GM12864 (cell line): ENCODE measurements around the gene MYO7A.

Source experiments
- DNase-seq: peaks from one replicate; pipeline ENCODE4 v3.0.0-alpha.2; 2011; ENCODE audit warnings: low read depth
- H3K4me3 ChIP-seq: 2 replicates; pipeline ENCODE4 v1.5.1; 2011; ENCODE audit warnings: mild to moderate bottlenecking, low read depth, low read length, control low read depth
- TF ChIP-seq, protein P1 (sequence below): IDR thresholded peaks from 2 replicates; pipeline ENCODE4 v1.5.1; 2011; ENCODE audit warnings: low read depth, mild to moderate bottlenecking, moderate library complexity, low read length, control low read depth, inconsistent platforms; ENCODE audit errors: missing control alignments

MYO7A gene

DNA sequence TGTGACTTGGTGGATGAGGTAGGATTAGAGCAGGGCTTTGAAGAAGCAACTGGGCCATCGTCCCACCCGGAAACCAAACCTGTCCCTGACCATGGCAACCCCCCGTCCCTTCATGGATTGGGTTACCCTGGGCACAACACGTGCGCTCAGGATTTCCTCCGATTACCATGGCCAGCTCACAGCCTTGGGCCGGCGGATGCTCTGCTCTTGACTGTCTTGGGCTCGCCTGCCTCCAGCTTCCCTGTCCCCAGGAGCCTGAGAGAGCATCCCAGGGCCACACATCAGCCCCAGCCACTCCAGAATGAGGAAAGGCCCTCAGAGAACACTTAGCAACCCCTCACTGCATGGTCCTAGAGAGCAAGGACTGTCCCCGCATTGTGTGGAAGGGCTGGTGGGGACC lies 22.8 kb downstream of the MYO7A start:
- DNase-seq: no peak
- no peak overlapping the region for H3K4me3 ChIP-seq
- TF ChIP-seq, protein P1, sequence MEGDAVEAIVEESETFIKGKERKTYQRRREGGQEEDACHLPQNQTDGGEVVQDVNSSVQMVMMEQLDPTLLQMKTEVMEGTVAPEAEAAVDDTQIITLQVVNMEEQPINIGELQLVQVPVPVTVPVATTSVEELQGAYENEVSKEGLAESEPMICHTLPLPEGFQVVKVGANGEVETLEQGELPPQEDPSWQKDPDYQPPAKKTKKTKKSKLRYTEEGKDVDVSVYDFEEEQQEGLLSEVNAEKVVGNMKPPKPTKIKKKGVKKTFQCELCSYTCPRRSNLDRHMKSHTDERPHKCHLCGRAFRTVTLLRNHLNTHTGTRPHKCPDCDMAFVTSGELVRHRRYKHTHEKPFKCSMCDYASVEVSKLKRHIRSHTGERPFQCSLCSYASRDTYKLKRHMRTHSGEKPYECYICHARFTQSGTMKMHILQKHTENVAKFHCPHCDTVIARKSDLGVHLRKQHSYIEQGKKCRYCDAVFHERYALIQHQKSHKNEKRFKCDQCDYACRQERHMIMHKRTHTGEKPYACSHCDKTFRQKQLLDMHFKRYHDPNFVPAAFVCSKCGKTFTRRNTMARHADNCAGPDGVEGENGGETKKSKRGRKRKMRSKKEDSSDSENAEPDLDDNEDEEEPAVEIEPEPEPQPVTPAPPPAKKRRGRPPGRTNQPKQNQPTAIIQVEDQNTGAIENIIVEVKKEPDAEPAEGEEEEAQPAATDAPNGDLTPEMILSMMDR: no peak

DNA sequence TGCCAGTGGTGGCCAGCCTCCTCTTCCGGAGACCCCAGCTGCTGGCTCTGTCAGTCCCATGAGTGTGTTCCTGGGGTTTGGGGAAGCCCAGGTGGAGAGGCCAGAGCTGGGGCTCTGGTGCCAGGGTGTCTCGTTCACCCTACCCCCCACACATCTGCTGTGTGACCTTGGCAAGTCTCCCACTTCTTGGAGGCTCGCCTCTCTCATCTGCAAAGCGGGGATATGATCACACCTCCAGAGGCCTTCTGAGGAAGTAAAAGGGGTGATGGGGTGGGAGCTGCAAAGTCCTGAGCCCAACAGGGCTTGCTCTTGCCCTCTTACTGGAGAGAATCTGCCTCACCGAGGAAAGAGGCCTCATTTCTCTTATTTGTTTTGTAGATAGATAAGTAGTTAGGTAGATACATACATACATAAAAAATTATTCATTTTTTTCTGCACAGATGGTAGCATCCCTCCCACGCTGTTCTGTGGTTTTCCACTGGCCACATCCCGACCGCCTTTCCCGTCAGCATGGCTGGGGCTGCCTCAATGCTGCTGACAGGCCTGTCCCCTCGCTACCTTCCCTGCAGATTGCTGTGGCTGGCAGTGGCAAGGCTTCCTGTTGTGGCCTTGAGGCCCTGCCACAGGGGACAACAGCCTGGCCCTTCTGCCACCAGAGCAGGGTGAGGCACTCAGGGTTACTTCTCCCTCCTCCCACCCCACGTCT lies 23.9 kb downstream of the MYO7A start:
- TF ChIP-seq, protein P1: no peak
- no peak for DNase-seq
- H3K4me3 ChIP-seq: no peak overlapping the region

DNA sequence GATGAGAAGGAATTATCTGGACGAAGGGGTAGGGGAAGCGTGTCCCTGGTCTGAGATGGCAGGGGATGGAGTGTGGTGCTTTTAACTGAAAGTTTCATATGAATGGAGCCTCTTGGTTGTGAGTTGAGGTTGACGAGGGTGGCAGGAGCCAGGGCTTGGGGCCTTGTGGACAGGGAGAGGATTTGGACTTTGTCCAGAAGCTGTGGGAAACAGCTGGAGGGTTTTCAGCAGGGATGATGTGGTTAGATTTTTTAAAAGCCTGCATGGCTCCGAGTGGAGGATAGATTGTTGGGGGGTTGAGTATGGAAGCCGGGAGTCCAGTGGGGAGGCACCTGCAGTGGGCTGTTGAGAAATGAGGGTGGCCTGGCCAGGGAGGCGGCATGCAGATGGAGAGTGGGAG lies 24.8 kb downstream of the MYO7A start:
- TF ChIP-seq, protein P1: no peak
- no peak for DNase-seq
- H3K4me3 ChIP-seq: no peak overlapping the region

DNA sequence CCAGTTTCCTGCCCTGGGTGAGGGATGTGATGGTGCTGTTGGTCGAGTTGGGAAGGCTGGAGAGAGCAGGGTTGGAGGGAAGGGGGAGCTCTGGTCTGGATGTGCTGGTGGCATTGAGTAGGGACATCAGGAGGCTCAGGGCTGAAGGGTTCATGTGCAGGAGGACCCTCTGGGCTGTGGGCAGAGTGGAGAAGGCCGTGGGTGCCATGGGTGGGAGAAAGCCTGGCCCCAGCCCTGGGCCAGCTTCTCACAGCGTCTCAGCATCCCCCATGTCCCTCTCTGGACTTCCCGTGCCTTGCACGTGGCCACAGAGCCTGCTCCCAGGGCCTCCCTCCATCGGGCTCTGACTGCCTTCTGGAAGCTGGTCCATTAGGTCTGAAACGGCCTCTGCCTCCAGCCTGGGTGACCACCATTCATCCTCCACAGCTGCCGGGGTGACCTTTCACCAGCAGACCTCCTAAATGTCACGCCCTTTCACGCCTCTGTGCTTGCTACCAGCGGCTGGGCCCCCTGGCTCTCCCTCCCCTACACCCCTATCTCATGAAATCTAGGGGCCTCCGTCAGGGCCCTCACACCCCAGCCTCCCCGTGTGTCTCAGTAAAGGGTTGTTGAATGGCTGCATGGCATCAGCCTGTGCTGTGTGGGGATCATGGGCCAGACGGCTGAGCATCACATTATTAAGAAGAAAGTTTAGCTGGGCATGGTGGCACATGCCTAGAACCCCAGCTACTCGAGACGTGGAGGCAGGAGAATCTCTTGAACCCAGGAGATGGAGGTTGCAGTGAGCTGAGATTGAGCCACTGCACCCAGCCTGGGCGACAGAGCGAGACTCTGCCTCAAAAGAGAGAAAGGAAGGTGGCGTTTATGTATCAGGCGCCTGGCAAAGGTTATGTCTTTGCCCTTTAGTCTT lies 25.5 kb downstream of the MYO7A start:
- TF ChIP-seq, protein P1: no peak
- H3K4me3 ChIP-seq: no peak overlapping the region
- no peak for DNase-seq

DNA sequence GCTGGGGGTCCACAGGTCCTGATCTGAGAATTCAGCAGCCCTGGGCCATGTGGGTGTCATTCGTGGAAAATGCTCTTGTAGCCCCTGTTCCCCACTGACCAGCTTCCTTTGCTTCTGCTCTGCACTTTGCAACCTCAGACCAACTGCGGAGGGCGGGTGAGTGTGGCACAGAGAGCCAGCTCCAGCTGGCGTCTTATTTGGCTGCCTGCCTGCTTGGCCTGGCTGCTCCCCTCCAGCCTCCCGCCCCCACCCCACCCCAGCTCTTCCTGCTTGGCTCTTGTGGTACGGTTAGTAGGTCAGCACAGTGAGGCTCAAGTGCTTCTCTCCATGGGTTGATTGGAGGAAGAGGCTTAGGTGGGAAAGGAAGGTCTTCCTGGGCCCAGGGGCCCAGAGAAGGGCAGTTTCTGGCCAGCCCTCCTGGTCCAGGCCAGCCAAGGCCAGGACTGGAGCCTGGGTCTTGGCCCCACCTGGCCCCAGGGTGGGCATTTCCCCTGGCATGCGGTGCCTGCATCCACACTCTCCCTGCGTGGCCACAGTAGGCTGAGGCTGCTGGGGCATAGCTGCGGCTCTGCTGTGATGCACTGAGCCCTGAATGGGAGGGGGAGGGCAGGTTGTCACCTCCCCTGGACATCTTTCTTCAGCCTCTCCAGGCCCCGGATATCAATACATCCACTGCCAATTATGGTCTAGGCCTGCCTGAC lies 26.5 kb downstream of the MYO7A start:
- TF ChIP-seq, protein P1: no peak
- H3K4me3 ChIP-seq: no peak overlapping the region
- DNase-seq: no peak

DNA sequence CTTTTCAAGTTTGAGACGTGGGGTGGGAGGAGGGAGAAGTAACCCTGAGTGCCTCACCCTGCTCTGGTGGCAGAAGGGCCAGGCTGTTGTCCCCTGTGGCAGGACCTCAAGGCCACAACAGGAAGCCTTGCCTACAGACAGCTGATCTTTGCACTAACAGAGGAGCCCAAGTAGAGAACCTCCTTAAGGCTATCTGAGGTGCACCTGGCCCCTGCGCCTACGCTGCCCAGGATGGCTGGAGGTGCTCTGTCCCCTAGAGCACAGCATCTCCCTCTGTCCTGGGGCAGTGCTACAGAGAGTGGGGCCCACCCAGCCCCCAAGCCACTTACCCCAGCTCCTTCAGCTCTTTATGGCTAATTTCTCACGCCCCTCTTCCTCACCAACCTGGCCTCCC lies 27.0 kb downstream of the MYO7A start:
- no peak for DNase-seq
- H3K4me3 ChIP-seq: no peak overlapping the region
- TF ChIP-seq, protein P1: no peak
